Small intestine (tissue), 16 donors: ENCODE data around the gene MTMR2. TPM values are rescaled to one million over a fixed set of nuclear protein-coding genes. Genes with fewer than 3 reads are reported as not detected.
A peak's percentile ranks its signal among the peaks of the same experiment; 100 is the strongest.

ENCODE experiments used
- DNase-seq, 2 donors: peaks; one replicate each; pipeline versions ENCODE4 v3.0.0 to v3.0.0-alpha.2; 2013
- FAIRE-seq: peaks from 2 replicates; lab custom pipeline; 2012; peaks lifted over from hg19 to GRCh38; lab: Jason Lieb, UNC
- H3K27ac ChIP-seq, 3 donors: one replicate each; pipeline ENCODE4 v1.5.1; 2013; ENCODE audit warnings: low read length in 2 of 3, mild to moderate bottlenecking in 2 of 3, control low read depth in 1 of 3, inconsistent platforms in 1 of 3, low read depth in 1 of 3, moderate library complexity in 1 of 3
- H3K27me3 ChIP-seq, 3 donors: one replicate each; pipeline ENCODE4 v1.6.1; 2013; ENCODE audit warnings: low read length in 3 of 3, inconsistent platforms in 1 of 3; ENCODE audit not compliant: control insufficient read depth in 3 of 3, insufficient read depth in 3 of 3
- H3K36me3 ChIP-seq, 3 donors: one replicate each; pipeline ENCODE4 v1.6.1; 2013; ENCODE audit warnings: low read length in 3 of 3, inconsistent platforms in 1 of 3, low read depth in 1 of 3, mild to moderate bottlenecking in 1 of 3, moderate library complexity in 1 of 3; ENCODE audit not compliant: control insufficient read depth in 3 of 3, insufficient read depth in 2 of 3
- H3K4me1 ChIP-seq, 3 donors: one replicate each; pipeline ENCODE4 v1.6.1; 2013; ENCODE audit warnings: low read length in 2 of 3, inconsistent platforms in 1 of 3, low read depth in 1 of 3, mild to moderate bottlenecking in 1 of 3, moderate library complexity in 1 of 3; ENCODE audit not compliant: control insufficient read depth in 3 of 3, insufficient read depth in 2 of 3
- H3K4me3 ChIP-seq, 3 donors: one replicate each; pipeline ENCODE4 v1.5.1; 2013; ENCODE audit warnings: low read length in 3 of 3, control low read depth in 1 of 3, inconsistent platforms in 1 of 3, low read depth in 1 of 3, mild to moderate bottlenecking in 1 of 3, moderate library complexity in 1 of 3
- H3K9me3 ChIP-seq, 2 donors: one replicate each; pipeline ENCODE4 v1.6.1; 2013; ENCODE audit warnings: low read depth in 1 of 2, low read length in 1 of 2; ENCODE audit not compliant: control insufficient read depth in 2 of 2, insufficient read depth in 1 of 2
- WGBS, 3 donors: extraction: QIAGEN DNeasy Blood & Tissue Kit; methylation state at CpG; one replicate each; pipeline ENCODE4 v1.1.7; 2013; 5-methylcytosine and 5-hydroxymethylcytosine counted together
- long read RNA-seq, 10 donors: transcript quantifications; one replicate each; lab custom pipeline, GENCODE V29; 2026
- polyA plus RNA-seq, 4 donors: library from polyadenylated mRNA; stranded (reverse) in 3 of 4; unstranded in 1 of 4; fragments of 200-250 nt in 3 of 4; fragments of 120-200 nt in 1 of 4; gene quantifications; one replicate each; pipeline versions ENCODE4 v1.2.1 to v1.2.3, GENCODE V29; 2013
- donor health status: healthy with polysubstance abuse.
- donor health status: control.
- donor health status: control.
- donor health status: Bipolar disorder and iron deficiency.
- donor health status: healthy.

Gene MTMR2
- 10 to 100 TPM in 2 of 4 donors, 1 to 10 TPM in 2; 4.7 to 26.8 (median 9.9) TPM for polyA plus RNA-seq
- long read RNA-seq, donor 1, full-length matches to known transcripts, result 6 of 6 reads
- long read RNA-seq, donor 1, partial matches to known transcripts, result 0 of 6 reads
- long read RNA-seq, donor 1, other reads (novel, unspliced or antisense), result 0 of 6 reads
- long read RNA-seq, donor 2, partial matches to known transcripts, result 0 of 2 reads
- long read RNA-seq, donor 2, other reads (novel, unspliced or antisense), result 0 of 2 reads
- long read RNA-seq, donor 3, result 0 reads
- long read RNA-seq, donor 4, result 0 reads
- long read RNA-seq, donor 5, result 0 reads
- long read RNA-seq, donor 6, full-length matches to known transcripts, result 2 of 2 reads
- long read RNA-seq, donor 6, partial matches to known transcripts, result 0 of 2 reads
- long read RNA-seq, donor 6, other reads (novel, unspliced or antisense), result 0 of 2 reads
- long read RNA-seq, donor 7, result 0 reads
- long read RNA-seq, donor 8, full-length matches to known transcripts, result 1 of 1 reads
- long read RNA-seq, donor 8, partial matches to known transcripts, result 0 of 1 reads
- long read RNA-seq, donor 8, other reads (novel, unspliced or antisense), result 0 of 1 reads
- long read RNA-seq, donor 9, full-length matches to known transcripts, result 2 of 2 reads
- long read RNA-seq, donor 9, partial matches to known transcripts, result 0 of 2 reads
- long read RNA-seq, donor 9, other reads (novel, unspliced or antisense), result 0 of 2 reads
- long read RNA-seq, donor 10, full-length matches to known transcripts, result 7 of 7 reads
- long read RNA-seq, donor 10, partial matches to known transcripts, result 0 of 7 reads
- long read RNA-seq, donor 10, other reads (novel, unspliced or antisense), result 0 of 7 reads

DNA sequence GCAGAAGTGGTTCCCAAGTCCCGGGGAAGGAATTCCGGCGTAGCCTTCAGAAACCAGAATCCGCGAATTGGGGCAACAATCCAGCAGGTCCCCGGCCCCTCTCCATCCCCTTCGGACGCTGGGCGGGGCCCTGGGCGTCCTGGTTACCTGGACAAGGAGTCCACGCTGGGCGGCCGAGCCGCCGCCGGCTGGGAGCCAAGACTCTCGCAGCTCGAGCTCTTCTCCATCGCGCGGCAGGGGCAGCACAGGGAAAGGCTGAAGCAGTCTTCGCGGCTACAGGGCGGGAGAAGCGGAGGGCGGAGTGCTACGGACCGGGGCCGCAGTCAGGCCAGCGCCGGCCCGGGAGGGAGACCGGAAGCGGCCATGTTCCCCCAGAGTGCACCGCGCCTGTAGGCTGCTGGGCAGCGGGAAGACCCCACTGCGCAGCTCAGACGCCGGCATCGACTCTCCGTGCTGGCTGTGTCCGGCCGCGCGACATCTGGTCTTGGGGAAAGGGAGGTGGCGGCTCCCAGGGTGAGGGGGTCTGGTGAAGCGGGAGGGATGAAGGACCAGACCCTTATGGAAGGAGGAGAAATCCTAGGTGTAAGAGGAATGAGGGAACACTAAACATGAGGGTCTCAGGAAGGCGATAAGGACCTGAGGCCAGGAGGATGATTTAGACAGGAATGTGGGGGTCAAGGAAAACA lies at the start of gene MTMR2:
Gene MTMR2, minus strand, starts transcription at position 380 of the 686 bp plus-strand sequence. Its CDS starts 153 bp downstream, at position 227.
- H3K4me1 ChIP-seq, result no peaks in the 10 kb centered on the region
- DNase-seq (peak; percentile 62 to 88), FAIRE-seq (no peak)
- H3K27ac ChIP-seq, result peak within 1 kb of the TSS; percentile 92 to 96 (median 96)
- H3K27me3 ChIP-seq, result no peaks in the 10 kb centered on the region
- peak within 1 kb of the TSS; percentile 64 to 91 (median 81) for H3K4me3 ChIP-seq
- no peaks in the 10 kb centered on the region for H3K9me3 ChIP-seq
- WGBS, 3 donors, result 0 to 1% (median 0%) methylated on average over 47 to 49 of the region's 49 CpGs
- no peaks in the 10 kb centered on the region for H3K36me3 ChIP-seq

DNA sequence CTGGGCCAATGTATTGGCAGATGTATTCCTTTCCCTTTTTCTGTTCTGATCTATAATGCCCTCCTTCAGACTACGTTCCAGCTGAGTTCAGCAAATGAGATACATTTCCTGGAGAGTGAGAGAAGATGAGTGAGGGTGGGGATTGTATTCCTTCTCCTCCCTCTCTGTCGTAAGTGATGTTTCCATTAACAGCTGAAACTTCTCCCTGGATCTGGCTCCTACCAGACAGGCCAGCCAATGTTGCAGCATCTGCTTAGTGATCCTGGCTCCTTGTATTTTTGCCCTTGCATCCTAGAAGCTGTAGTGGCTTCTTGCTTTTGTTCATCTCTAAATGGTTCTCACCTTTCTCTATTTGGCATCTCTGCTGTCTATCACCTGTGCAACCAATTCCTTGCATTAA lies 48.2 kb upstream of the MTMR2 start:
- H3K36me3 ChIP-seq, result peaks cover 0 to 2% (median 0%) of the 10 kb centered on the region in 3 donors
- no peak for FAIRE-seq
- no peaks in the 10 kb centered on the region for H3K4me1 ChIP-seq
- H3K9me3 ChIP-seq, result no peaks in the 10 kb centered on the region
- no peak overlapping the region for H3K4me3 ChIP-seq
- H3K27ac ChIP-seq, result no peak overlapping the region
- 62 to 84% (median 72%) methylated on average over 2 of the region's 2 CpGs for WGBS, 3 donors
- no peaks in the 10 kb centered on the region for H3K27me3 ChIP-seq
- DNase-seq, result no peak

DNA sequence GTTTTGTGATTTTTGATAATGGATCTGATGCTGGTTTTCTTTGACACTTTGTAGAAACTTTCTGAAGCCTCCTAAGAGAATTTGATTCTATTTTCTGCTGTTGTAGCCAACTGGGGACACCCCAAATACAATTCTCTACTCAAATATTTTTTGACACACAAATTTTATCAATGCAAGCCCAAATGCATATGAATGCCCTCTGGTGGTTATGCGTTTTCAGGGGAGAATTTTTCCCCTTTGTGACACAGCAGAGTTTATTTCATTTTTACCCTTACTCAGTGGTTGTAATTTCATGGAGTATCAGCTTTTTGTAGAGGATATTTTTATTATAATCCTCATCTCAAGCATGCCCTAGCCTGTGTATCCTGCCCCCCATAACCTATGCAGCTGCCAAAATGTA lies 44.7 kb upstream of the MTMR2 start:
- 60 to 89% (median 78%) methylated on average over 1 of the region's 1 CpG for WGBS, 3 donors
- no peaks in the 10 kb centered on the region for H3K27me3 ChIP-seq
- H3K4me1 ChIP-seq, result no peaks in the 10 kb centered on the region
- no peaks in the 10 kb centered on the region for H3K9me3 ChIP-seq
- no peak overlapping the region for H3K27ac ChIP-seq
- DNase-seq, result peak in 1 of 2 donors; percentile 4
- H3K4me3 ChIP-seq, result no peak overlapping the region
- H3K36me3 ChIP-seq, result no peaks in the 10 kb centered on the region
- FAIRE-seq, result no peak

DNA sequence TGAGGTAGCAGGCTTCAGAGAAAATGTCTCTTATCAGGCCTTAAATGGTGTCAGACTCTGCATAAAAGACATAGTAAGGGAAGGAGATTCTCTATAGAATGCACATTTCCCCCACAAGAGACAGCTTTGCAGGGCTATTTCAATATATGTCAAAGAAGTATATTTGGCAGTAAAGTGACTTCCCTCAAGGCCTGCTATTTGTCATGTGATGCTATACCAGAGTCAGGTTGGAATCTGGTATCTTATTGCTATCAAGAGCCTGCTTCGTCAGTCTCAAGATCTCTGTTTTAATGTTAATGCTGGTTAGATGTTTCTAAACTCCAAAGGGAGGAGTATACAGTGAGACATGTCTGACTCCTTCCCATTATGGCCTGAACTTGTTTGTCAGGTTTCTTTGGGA lies 40.4 kb upstream of the MTMR2 start:
- no peaks in the 10 kb centered on the region for H3K9me3 ChIP-seq
- no peak overlapping the region for H3K27ac ChIP-seq
- no peak overlapping the region for H3K4me3 ChIP-seq
- H3K27me3 ChIP-seq, result no peaks in the 10 kb centered on the region
- DNase-seq (no peak), FAIRE-seq (no peak)
- no peaks in the 10 kb centered on the region for H3K36me3 ChIP-seq
- WGBS, 3 donors, result 81 to 100% (median 94%) methylated on average over 1 of the region's 1 CpG
- H3K4me1 ChIP-seq, result no peaks in the 10 kb centered on the region

DNA sequence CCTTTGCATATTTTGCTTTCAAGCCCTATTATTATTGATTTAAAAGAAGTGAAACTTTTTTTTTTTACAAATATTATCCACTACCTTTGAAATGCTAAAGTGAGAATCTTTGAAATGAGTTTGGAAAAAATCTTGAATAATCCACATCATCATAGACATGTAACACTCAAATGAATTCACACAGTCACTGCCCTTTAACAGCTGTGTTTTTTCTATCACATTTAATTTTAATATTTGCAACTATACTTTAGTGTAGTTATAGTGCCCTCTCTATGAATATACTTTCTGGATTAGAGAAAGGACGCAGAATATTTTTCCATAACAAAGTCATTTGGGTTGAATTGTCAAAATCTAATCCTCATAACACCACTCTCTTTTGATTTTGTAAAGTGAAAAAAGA lies 37.9 kb upstream of the MTMR2 start:
- Histone ChIP-seq H3K27ac (no peak overlapping the region), H3K4me3 (no peak overlapping the region), H3K27me3 (no peaks in the 10 kb centered on the region), H3K36me3 (no peaks in the 10 kb centered on the region), H3K4me1 (no peaks in the 10 kb centered on the region), H3K9me3 (no peaks in the 10 kb centered on the region)
- FAIRE-seq, result no peak
- 89 to 95% (median 89%) methylated on average over 1 of the region's 1 CpG for WGBS, 3 donors
- DNase-seq, result no peak

DNA sequence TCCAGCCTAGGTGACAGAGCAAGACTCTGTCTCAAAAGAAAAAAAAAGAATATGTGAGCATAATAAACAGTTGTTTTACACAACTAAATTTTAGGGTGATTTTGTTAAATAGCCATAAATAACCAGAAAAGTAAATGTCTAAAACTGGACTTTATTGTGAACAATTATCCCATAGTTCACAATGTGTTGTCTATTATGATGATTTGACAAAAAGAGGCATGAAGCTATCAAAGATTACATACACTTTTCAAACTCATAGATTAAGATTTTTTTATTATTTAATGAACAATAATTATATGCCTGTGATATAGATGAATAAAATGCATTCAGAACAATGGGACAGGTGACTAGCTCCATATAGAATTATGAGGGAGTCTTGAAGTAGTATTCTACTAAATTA lies 27.0 kb upstream of the MTMR2 start:
- FAIRE-seq (no peak), DNase-seq (no peak)
- Histone ChIP-seq H3K27ac (no peak overlapping the region), H3K36me3 (no peaks in the 10 kb centered on the region), H3K9me3 (peaks cover 0 to 9% of the 10 kb centered on the region in 2 donors), H3K27me3 (no peaks in the 10 kb centered on the region), H3K4me3 (no peak overlapping the region), H3K4me1 (no peaks in the 10 kb centered on the region)

DNA sequence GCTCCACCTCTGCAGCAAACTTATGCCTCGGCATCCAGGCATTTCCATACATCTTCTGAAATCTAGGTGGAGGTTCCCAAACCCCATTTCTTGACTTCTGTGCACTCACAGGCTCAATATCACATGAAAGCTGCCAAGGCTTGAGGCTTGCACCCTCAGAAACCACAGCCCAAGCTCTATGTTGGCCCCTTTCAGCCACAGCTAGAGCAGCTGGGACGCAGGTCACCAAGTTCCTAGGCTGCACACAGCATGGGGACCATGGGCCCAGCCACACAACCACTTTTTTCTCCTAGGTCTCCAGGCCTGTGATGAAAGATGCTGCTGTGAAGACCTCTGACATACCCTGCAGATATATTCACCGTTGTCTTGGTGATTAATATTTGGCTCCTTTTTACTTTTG lies 24.7 kb upstream of the MTMR2 start:
- no peak for DNase-seq
- H3K27ac ChIP-seq, result no peak overlapping the region
- H3K4me1 ChIP-seq, result no peaks in the 10 kb centered on the region
- no peaks in the 10 kb centered on the region for H3K36me3 ChIP-seq
- FAIRE-seq, result no peak
- H3K4me3 ChIP-seq, result no peak overlapping the region
- 83 to 96% (median 85%) methylated on average over 3 of the region's 3 CpGs for WGBS, 3 donors
- H3K9me3 ChIP-seq, result peaks cover 0 to 29% of the 10 kb centered on the region in 2 donors
- H3K27me3 ChIP-seq, result no peaks in the 10 kb centered on the region

DNA sequence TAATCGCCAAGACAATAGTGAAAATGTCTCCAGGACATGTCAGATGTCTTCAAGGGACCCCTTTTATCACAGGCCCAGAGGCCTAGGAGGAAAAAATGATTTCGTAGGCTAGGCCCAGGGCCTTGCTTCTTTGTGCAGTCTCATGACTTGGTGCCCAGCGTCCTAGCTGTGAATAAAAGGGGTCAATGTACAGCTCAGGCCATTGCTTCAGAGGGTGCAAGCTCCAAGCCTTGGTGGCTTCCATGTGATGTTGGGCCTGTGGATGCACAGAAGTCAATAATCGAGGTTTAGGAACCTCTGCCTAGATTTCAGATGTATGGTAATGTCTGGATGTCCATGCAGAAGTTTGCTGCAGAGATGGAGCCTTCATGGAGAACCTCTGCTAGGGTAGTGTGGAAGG lies 20.7 kb upstream of the MTMR2 start:
- no peaks in the 10 kb centered on the region for H3K4me1 ChIP-seq
- no peak overlapping the region for H3K4me3 ChIP-seq
- no peak overlapping the region for H3K27ac ChIP-seq
- no peaks in the 10 kb centered on the region for H3K27me3 ChIP-seq
- 89 to 91% (median 90%) methylated on average over 4 of the region's 4 CpGs for WGBS, 3 donors
- FAIRE-seq, result no peak
- H3K9me3 ChIP-seq, result peaks cover 0 to 32% of the 10 kb centered on the region in 2 donors
- no peak for DNase-seq
- no peaks in the 10 kb centered on the region for H3K36me3 ChIP-seq
